GM18870 (cell line): ENCODE measurements around the gene TPR.
A peak's percentile ranks its signal among the peaks of the same experiment; 100 is the strongest.

Experiments used
- ATAC-seq: cut with Tn5 transposase; IDR thresholded peaks from one replicate; pipeline ENCODE4 v1.9.1; 2021; ENCODE audit warnings: moderate library complexity; ENCODE audit not compliant: unreplicated experiment

Gene TPR

GRCh38 chr1:186291271-186291670 is 83.8 kb downstream of the TPR start:
- ATAC-seq, result no peak

- no peak for ATAC-seq
Measured at GRCh38 chr1:186289943-186290545, 85.0 kb downstream of the TPR start.

GRCh38 chr1:186286615-186287315 is 88.3 kb downstream of the TPR start:
- no peak for ATAC-seq

GRCh38 chr1:186283374-186283773 is 91.7 kb downstream of the TPR start:
- ATAC-seq, result peak; percentile 82

- ATAC-seq, result no peak
Measured at GRCh38 chr1:186282466-186282865, 92.6 kb downstream of the TPR start.

GRCh38 chr1:186275822-186276221 is 99.2 kb downstream of the TPR start:
- no peak for ATAC-seq

GRCh38 chr1:186272486-186272885 is 102.6 kb downstream of the TPR start:
- no peak for ATAC-seq

GRCh38 chr1:186271032-186271431 is 104.0 kb downstream of the TPR start:
- no peak for ATAC-seq
